SU-DHL-6 (cell line): ENCODE measurements around the gene DAPK2.
A peak's percentile ranks its signal among the peaks of the same experiment; 100 is the strongest.

Experiments used
- H2AFZ ChIP-seq: fragments of 200-600 bp; sonication (generic); 2 replicates; pipeline ENCODE4 v1.6.1; 2014; ENCODE audit warnings: low read depth, mild to moderate bottlenecking, moderate library complexity, mixed read lengths, antibody characterized with exemption, low read length; ENCODE audit not compliant: severe bottlenecking
- H3F3A ChIP-seq: fragments of 200-600 bp; shearing (Covaris generic); 2 replicates; pipeline ENCODE4 v1.6.0; 2016; ENCODE audit warnings: antibody characterized with exemption, mild to moderate bottlenecking; ENCODE audit not compliant: insufficient read depth
- H3K27ac ChIP-seq: fragments of 200-600 bp; sonication (generic); 2 replicates; pipeline ENCODE4 v1.5.1; 2016; ENCODE audit warnings: low read depth, mild to moderate bottlenecking, low read length, moderate library complexity, mixed read lengths
- H3K27me3 ChIP-seq: fragments of 200-600 bp; sonication (generic), shearing (Covaris generic); 2 replicates; pipeline ENCODE4 v1.6.0; 2014; ENCODE audit warnings: mild to moderate bottlenecking, low read length
- H3K36me3 ChIP-seq: fragments of 200-600 bp; sonication (generic); 2 replicates; pipeline ENCODE4 v1.6.1; 2014; ENCODE audit warnings: mild to moderate bottlenecking, low read length, mixed read lengths
- H3K4me2 ChIP-seq: fragments of 300-600, 200-600 bp; shearing (Covaris generic), sonication (generic); 2 replicates; pipeline ENCODE4 v1.6.0; 2014; ENCODE audit warnings: low read length, low read depth, mild to moderate bottlenecking; ENCODE audit not compliant: poor library complexity, severe bottlenecking
- H3K4me3 ChIP-seq: fragments of 200-600 bp; sonication (generic); 2 replicates; pipeline ENCODE4 v1.5.1; 2014; ENCODE audit warnings: antibody characterized with exemption, low read length, mild to moderate bottlenecking, mixed read lengths; ENCODE audit not compliant: insufficient read depth, poor library complexity, severe bottlenecking
- H3K79me2 ChIP-seq: fragments of 200-600 bp; sonication (generic); 2 replicates; pipeline ENCODE4 v1.6.1; 2014; ENCODE audit warnings: mild to moderate bottlenecking, low read length, moderate library complexity; ENCODE audit not compliant: insufficient read depth
- H3K9ac ChIP-seq: fragments of 200-600 bp; sonication (generic); 2 replicates; pipeline ENCODE4 v1.7.0; 2014; ENCODE audit warnings: mild to moderate bottlenecking, low read length
- H3K9me2 ChIP-seq: fragments of 200-600 bp; sonication (generic); replicated peaks from 2 replicates; pipeline ENCODE4 v1.6.1; 2014; ENCODE audit warnings: low read length; ENCODE audit not compliant: insufficient read depth
- H3K9me3 ChIP-seq: fragments of 200-600 bp; sonication (generic); 2 replicates; pipeline ENCODE4 v1.6.1; 2014; ENCODE audit warnings: low read length, mixed read lengths; ENCODE audit not compliant: insufficient read depth
- H4K20me1 ChIP-seq: fragments of 200-600 bp; sonication (generic); 2 replicates; pipeline ENCODE4 v1.6.1; 2014; ENCODE audit warnings: low read depth, mild to moderate bottlenecking, antibody characterized with exemption, low read length, moderate library complexity, mixed read lengths
- CTCF ChIP-seq: fragments of 200-600 bp; sonication (generic); IDR thresholded peaks from one replicate; pipeline ENCODE4 v1.5.1; 2017; ENCODE audit warnings: antibody characterized with exemption, mild to moderate bottlenecking, low read length, moderate library complexity; ENCODE audit not compliant: insufficient read depth, poor library complexity, severe bottlenecking
- EZH2phosphoT487 ChIP-seq: fragments of 200-600 bp; sonication (generic), shearing (Covaris generic); conservative IDR thresholded peaks from 2 replicates; pipeline ENCODE4 v1.6.1; 2018; ENCODE audit warnings: mild to moderate bottlenecking, antibody characterized with exemption, low read length, moderate library complexity, mixed read lengths

DAPK2 gene

GRCh38 chr15:63891768-63892133, 154.5 kb downstream of the DAPK2 start:
- Histone ChIP-seq H2AFZ (no peak overlapping the region), H3K36me3 (no peaks in the 10 kb centered on the region), H3K9ac (no peak overlapping the region), H3K27ac (no peak overlapping the region), H4K20me1 (no peaks in the 10 kb centered on the region), H3K9me3 (no peaks in the 10 kb centered on the region), H3K9me2 (no peaks in the 10 kb centered on the region), H3K4me2 (no peak overlapping the region), H3K4me3 (no peak overlapping the region), H3F3A (no peaks in the 10 kb centered on the region), H3K27me3 (no peaks in the 10 kb centered on the region), H3K79me2 (no peaks in the 10 kb centered on the region)
- no peak for TF ChIP-seq EZH2phosphoT487
- no peak for TF ChIP-seq CTCF

GRCh38 chr15:63891079-63891767, 155.1 kb downstream of the DAPK2 start:
- no peak overlapping the region for H3K9ac ChIP-seq
- H2AFZ ChIP-seq = peak overlapping the region; percentile 60
- no peaks in the 10 kb centered on the region for H3K9me2 ChIP-seq
- no peaks in the 10 kb centered on the region for H3K36me3 ChIP-seq
- no peak overlapping the region for H3K4me3 ChIP-seq
- H3K9me3 ChIP-seq = no peaks in the 10 kb centered on the region
- no peaks in the 10 kb centered on the region for H3K27me3 ChIP-seq
- H4K20me1 ChIP-seq = no peaks in the 10 kb centered on the region
- no peaks in the 10 kb centered on the region for H3F3A ChIP-seq
- TF ChIP-seq CTCF = peak; percentile 92
- no peak for TF ChIP-seq EZH2phosphoT487
- H3K27ac ChIP-seq = no peak overlapping the region
- no peak overlapping the region for H3K4me2 ChIP-seq
- no peaks in the 10 kb centered on the region for H3K79me2 ChIP-seq

GRCh38 chr15:63890617-63891016, 155.7 kb downstream of the DAPK2 start:
- Histone ChIP-seq H3K9me2 (no peaks in the 10 kb centered on the region), H3K4me2 (no peak overlapping the region)

More at GRCh38 chr15:63890617-63891016, 155.7 kb downstream of the DAPK2 start:
- Histone ChIP-seq H3K4me3 (no peak overlapping the region), H3K36me3 (no peaks in the 10 kb centered on the region), H3F3A (no peaks in the 10 kb centered on the region), H3K27me3 (no peaks in the 10 kb centered on the region), H3K9me3 (no peaks in the 10 kb centered on the region), H3K27ac (no peak overlapping the region), H2AFZ (peak overlapping the region; percentile 60), H3K79me2 (no peaks in the 10 kb centered on the region), H4K20me1 (no peaks in the 10 kb centered on the region), H3K9ac (no peak overlapping the region)
- TF ChIP-seq CTCF (no peak), EZH2phosphoT487 (no peak)
